HG03342 (cell line): Measurements from ENCODE around the gene KLF4.

Experiments
- ATAC-seq: cut with Tn5 transposase; IDR thresholded peaks from one replicate; pipeline ENCODE4 v1.9.1; 2021; ENCODE audit warnings: mild to moderate bottlenecking, moderate library complexity; ENCODE audit not compliant: unreplicated experiment

The KLF4 gene

GRCh38 chr9:107488375-107489143, 1.0 kb downstream of the KLF4 start:
- ATAC-seq = no peak

GRCh38 chr9:107487521-107488374, 1.8 kb downstream of the KLF4 start:
- ATAC-seq = no peak

GRCh38 chr9:107486674-107487520, 2.7 kb downstream of the KLF4 start:
- no peak for ATAC-seq

GRCh38 chr9:107485458-107486043, 4.0 kb downstream of the KLF4 start:
- no peak for ATAC-seq

- ATAC-seq = peak; percentile 54
These were observed 5.3 kb downstream of the KLF4 start for GRCh38 chr9:107484117-107484723.

GRCh38 chr9:107483666-107484065, 5.9 kb downstream of the KLF4 start:
- no peak for ATAC-seq

- ATAC-seq = no peak
These were observed 8.5 kb downstream of the KLF4 start for GRCh38 chr9:107481035-107481434.

- no peak for ATAC-seq
These were observed 9.2 kb downstream of the KLF4 start for GRCh38 chr9:107480386-107480789.

GRCh38 chr9:107478805-107479204, 10.8 kb downstream of the KLF4 start:
- no peak for ATAC-seq

- no peak for ATAC-seq
These were observed 15.4 kb downstream of the KLF4 start for GRCh38 chr9:107474124-107474523.

- no peak for ATAC-seq
These were observed 16.8 kb downstream of the KLF4 start for GRCh38 chr9:107472581-107473340.

- ATAC-seq = no peak
These were observed 18.0 kb downstream of the KLF4 start for GRCh38 chr9:107471552-107471951.

- ATAC-seq = no peak
These were observed 22.2 kb downstream of the KLF4 start for GRCh38 chr9:107467416-107467815.

- ATAC-seq = no peak
These were observed 22.7 kb downstream of the KLF4 start for GRCh38 chr9:107466826-107467225.

- ATAC-seq = peak; percentile 86
These were observed 23.8 kb downstream of the KLF4 start for GRCh38 chr9:107465467-107466451.

- ATAC-seq = no peak
These were observed 25.1 kb downstream of the KLF4 start for GRCh38 chr9:107464516-107464915.

- no peak for ATAC-seq
These were observed 26.9 kb downstream of the KLF4 start for GRCh38 chr9:107462691-107463090.
